Hepatocyte (in vitro differentiated cells): ENCODE measurements around the gene JAKMIP1.

Experiments used
- CTCF ChIP-seq: fragments of 200-600 bp; sonication (generic); IDR thresholded peaks from 2 replicates; pipeline ENCODE4 v1.5.1; 2016; ENCODE audit warnings: antibody characterized with exemption, mild to moderate bottlenecking; ENCODE audit not compliant: poor library complexity
- EZH2 ChIP-seq: fragments of 200-600 bp; sonication (generic); IDR thresholded peaks from 2 replicates; pipeline ENCODE4 v1.6.1; 2016; ENCODE audit warnings: antibody characterized with exemption, mild to moderate bottlenecking, borderline replicate concordance
- EZH2phosphoT487 ChIP-seq: fragments of 200-600 bp; sonication (generic); IDR thresholded peaks from one replicate; pipeline ENCODE4 v1.6.1; 2018; ENCODE audit warnings: antibody characterized with exemption, mild to moderate bottlenecking, low read depth, moderate library complexity; ENCODE audit not compliant: unreplicated experiment, severe bottlenecking

DNA sequence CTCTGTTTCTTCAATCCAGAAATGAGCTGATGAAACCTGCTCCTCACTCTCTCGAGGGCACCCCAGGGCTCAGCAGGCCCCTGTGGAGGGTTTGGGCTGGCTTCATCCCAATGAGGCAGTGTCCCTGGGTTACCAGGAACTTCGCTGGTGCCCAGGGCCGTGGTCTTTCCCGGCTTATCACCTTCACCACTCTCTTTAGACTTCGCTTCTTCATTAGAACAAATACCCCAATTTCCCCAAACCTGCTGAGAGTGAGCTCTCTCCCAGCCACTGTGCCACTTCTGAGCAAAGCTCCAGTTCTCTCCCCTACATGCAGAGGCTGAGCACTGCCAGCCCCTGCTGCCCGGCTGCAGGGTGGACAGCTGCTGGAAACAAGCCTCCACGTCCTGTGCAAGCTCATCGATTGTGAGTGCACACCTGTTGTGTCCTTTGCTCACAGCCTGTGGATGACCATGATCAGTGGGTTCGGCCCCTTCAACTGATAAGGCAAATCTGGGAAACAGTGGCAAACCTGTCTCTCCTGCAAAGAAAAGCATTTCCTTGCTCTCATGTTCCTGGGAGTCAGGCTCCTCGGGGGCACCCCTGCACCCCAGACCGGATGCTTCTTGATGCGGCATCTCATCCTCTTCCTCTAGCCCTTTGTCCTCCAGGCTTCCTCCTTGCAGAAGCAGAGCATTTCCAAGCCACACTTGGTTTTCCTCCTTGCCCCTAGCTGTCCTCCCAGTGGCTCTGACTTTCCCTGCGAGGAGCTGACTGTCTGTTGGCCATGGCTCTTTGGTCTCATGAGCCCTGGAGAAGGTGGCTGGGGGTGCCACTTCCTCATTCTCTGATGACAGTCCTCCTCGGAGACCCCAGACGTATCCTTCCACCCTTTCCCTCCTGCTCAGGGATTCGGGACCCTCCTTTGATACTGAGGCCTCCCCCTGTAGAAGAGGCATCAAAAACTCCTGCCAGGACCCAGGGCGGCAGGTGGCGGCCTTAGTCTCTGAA, 210.8 kb downstream of the JAKMIP1 start:
- TF ChIP-seq CTCF, result no peak
- TF ChIP-seq EZH2, result no peak
- no peak for TF ChIP-seq EZH2phosphoT487
